HG03558 (cell line): ENCODE measurements around the gene MYO9B.

Source experiments
- ATAC-seq: cut with Tn5 transposase; IDR thresholded peaks from one replicate; pipeline ENCODE4 v1.9.1; 2021; ENCODE audit warnings: moderate number of reproducible peaks; ENCODE audit not compliant: unreplicated experiment; ENCODE audit errors: extremely low read depth

The MYO9B gene

DNA sequence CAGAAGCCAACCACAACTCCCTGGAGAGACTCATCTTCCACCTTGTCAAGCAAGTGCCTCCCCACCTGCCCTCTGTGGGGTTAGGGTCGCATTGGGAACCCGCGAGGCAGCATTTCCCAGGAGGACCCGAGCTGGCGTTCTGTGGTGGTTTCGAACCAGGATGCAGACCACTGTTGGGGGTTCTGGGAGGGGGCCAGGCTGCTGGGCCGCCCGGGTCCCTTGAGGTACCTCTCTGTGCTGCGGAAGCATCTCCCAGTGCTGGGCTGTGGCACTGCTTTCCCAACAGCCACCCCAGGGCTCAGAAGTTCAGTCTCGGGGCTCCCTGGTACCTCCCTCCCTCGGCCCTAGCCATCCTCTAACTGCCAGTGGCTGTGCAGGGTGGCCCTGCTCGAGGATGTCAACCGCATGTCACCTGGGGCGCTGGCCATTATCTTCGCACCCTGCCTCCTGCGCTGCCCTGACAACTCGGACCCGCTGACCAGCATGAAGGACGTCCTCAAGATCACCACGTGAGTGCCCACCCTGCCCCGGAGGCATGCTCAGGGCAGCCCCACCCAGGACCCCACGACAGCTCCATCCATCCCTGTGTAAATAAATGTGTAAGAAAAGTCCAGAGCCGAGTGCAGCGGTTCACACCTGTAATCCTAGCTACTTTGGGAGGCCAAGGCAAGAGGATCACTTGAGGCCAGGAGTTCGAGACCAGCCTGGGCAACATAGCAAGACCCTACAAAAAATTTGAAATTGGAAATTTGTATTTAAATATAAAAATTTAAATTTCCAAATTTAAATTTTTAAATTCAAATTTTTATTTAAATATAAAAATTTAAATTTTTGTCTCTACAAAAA, 131.4 kb downstream of the MYO9B start:
- no peak for ATAC-seq

DNA sequence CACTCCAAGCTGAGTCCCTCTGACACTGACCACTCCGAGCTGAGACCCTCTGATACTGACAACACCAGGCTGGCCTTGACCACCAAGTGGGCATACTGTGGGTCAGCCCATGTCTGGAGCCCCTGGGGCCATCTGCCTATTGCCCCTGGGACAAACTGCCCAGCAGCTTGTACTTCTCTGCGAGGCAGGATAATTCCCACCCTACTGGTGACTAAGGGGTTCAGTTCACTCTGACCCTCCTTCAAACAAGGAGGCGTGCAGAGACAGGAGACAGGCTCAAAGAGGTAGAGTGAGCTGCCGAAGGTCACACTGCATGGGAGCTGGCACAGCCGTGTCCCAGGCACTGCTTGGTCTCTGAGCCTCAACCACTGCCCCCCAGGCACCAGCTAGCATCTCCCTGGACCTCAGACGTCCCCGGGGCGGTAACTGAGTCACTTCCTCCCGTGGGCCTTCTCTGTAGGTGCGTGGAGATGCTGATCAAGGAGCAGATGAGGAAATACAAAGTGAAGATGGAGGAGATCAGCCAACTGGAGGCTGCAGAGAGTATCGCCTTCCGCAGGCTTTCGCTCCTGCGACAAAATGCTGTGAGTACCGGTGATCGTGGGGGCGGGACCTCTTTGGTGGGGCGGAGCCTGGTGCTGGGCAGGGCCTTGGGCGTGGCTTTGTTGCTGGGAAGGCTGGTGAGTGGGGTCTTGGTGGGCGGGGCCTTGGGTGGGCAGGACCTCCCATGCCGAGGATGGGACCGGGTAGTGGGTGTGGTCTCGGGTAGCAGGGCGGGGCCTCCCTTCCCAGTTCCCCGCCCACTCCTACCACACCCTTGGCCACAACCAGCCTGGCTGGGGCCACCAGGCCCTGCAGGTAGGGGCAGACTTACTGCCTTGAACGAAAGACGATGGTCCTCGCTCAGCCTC, 133.8 kb downstream of the MYO9B start:
- ATAC-seq: no peak

DNA sequence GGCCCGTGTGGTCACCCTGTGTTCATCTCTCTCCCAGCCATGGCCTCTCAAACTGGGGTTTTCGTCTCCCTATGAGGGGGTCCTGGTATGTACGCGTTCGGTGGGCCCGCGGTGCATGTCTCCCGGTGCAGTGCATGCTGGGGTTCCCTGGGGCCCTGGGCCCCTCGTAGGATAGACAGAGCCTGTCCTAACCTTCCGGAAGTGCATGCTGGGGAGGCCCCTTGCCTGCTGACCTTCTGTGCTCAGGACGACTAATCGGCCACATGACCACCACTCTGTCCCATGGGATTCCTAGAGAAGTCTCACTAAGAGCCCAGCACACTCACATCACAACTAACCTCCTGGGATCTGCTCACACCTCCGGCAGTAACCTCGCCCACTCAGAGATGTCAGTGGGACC, 134.7 kb downstream of the MYO9B start:
- ATAC-seq: no peak

DNA sequence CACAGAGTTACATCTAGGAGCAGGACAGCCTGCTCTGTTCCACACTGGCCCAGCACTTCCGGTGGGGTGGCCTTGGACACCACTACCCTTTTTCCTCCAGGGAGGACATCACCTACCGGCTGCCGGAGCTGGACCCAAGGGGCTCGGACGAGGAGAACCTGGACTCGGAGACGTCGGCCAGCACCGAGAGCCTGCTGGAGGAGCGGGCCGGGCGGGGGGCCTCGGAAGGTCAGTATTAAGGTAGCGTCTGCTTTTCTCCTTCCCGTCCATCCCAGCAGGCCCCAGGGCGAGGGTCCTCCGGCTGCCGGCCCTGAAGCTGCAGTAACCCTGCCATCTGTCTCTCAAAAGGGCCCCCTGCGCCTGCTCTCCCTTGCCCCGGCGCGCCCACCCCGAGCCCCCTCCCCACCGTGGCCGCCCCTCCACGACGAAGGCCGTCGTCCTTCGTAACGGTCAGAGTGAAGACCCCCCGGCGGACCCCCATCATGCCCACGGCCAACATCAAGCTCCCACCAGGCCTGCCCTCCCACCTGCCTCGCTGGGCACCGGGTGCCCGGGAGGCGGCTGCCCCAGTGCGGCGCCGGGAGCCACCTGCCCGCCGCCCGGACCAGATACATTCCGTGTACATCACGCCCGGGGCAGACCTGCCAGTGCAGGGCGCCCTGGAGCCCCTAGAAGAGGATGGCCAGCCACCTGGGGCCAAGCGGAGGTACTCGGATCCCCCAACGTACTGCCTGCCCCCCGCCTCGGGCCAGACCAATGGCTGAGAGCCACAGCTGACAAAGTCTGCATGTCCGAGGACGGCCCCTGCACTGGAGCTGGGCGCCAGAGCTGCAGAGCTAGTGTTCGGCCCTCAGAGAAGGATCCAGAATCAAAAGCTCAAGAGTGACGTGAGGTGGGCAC, 136.2 kb downstream of the MYO9B start:
- no peak for ATAC-seq

DNA sequence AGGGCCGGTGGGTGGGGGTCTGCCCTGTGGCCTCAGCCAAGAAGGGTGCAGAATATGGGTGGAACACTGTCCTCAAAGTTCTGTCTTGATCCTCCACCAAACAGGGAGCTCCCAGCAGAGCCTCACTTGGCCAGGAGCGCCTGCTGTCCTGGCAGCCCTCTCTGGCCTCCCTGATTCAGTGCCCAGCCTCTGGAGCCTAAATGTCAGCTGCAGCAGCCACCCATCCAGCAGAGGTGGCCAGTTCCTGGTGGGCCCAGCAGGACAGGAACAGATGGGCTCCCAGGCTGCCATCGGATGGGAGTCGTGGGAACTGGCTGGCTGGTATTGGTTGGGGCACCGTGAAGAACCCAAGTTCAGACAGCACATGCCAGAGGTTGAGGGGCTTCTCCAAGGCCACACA, 137.8 kb downstream of the MYO9B start:
- ATAC-seq: no peak

DNA sequence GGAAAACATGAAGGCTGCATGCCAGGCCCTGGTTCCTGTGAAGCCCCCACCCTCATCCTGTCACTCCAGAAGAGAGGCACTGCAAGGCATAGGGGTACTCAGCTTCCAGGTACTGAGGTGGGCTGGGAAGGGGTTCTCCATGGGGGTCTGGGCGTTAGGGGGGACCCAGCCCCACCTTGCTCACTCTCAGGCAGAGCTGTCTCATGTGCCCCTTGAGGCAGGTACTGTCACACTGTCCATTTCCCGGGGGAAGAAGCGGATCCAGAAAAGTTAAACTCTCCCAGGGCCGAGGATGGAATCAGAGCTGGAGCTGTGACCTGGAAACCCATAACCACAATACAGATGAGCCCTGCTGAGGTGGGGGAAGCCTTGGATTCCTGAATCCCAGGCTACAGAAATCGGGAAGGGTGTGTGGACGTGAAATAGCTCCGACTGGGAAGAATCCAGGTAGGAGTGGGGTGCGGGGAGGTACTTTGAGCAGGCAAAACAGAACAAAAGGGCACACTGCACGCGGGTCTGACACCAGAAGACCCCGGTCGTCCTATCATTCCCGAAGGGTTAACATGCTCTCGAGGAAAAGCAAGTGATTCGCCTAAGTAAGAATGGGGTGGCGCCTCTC, 139.0 kb downstream of the MYO9B start:
- ATAC-seq: no peak

DNA sequence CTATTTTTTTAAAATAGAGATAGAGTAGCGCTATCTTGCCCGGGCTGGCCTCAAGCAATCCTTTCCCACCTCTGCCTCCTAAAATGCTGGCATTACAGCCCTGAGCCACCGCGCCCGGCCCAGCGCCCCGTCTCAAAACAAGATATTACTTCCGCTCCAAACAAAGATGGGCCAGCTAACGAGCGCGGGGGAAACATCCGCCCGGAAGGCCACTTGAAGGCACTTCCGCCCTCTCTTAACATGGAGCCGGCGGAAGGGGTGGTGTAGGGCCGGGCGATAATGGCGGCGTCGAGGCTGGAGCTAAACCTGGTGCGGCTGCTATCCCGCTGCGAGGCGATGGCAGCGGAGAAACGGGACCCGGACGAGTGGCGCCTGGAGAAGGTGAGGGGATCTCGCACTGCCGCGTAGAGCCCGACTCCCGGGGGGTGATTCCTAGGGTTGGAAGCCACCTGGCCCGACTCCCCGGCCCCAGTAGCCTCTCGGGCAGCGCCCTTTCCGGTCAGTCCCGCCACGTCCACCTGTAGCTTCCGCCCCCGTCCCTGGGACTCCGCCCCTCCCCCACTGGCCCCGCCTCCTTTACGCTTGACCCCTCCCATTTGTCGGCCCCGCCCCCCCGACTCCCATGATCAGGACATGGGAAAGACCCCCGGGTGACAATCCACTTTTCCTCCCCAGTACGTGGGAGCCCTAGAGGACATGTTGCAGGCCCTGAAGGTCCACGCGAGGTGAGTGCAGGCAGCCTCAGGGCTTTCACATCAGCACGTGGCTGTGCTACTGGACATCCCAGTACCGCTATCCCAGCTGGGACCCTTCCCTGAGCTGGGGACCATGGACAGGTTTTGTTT, 139.8 kb downstream of the MYO9B start, which contains the start of gene USE1:
USE1 (plus strand) TSS at position 231 of the 845 bp plus-strand sequence; CDS start at position 280, 49 bp downstream.
- no peak for ATAC-seq

DNA sequence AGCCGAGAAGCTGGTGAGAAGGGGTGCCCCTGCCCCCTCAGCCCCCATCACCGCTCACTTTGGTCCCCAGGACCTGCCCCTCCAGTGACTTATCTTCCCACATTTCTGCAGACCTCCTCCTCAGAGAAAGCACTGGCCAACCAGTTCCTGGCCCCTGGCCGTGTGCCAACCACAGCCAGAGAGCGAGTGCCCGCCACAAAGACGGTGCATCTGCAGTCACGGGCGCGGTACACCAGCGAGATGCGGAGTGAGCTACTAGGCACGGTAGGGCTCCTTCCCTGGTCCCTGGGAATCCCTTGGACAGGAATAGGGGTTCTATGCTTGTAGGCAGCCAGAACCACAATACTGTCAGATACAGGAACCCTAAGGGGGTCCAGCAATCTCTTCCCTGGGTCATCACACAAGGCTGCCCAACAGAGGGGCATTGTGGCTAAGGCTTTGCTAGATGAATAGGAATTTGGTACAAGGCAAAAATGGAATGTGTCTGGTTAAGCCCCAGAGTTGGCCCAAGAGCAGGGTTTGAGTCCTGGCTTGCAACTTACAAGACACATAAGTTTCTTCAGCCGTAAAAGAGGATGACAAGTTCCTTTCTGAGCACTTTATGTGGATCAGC, 140.6 kb downstream of the MYO9B start:
- ATAC-seq: no peak

DNA sequence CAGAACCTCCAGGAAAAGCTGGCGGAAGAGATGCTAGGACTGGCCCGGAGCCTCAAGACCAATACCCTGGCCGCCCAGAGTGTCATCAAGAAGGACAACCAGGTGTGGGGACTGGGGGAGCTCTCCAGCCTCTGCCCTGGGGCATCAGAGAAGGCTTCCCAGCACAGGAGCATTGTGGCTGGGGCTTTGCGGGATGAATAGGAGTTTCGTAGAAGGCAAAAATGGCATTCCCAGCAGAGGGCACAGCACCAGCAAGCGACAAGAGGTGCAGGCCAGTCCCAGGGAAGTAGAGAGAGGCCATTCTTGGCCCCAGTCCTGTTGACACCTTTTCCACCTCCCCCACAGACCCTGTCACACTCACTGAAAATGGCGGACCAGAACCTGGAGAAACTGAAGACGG, 143.7 kb downstream of the MYO9B start:
- no peak for ATAC-seq

DNA sequence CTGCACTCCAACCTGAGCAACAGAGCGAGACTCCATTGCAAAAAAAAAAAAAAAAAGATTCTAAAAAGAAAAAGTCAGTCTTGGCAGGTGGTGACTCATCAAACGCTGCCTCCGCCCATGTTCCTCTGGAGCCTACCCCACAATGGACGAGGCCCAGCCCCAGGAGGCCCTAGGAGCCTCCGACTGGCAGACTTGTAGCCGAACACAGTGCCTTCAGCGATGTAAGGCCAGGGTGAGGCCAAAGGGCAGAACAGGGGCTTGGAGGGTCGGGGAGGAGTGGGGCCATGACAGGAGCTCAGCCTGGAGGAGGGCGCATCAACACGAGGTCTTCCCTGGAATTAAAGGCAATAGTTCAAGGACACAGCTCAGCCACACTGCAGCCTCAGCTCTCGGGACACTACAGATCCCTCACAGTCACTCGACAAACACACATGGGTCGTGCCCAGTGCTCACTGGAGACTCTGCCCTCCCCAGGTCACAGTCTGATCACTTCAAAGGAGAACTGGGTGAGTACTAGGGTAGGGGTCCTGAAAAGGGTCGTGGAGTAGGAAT, 144.7 kb downstream of the MYO9B start:
- ATAC-seq: no peak

DNA sequence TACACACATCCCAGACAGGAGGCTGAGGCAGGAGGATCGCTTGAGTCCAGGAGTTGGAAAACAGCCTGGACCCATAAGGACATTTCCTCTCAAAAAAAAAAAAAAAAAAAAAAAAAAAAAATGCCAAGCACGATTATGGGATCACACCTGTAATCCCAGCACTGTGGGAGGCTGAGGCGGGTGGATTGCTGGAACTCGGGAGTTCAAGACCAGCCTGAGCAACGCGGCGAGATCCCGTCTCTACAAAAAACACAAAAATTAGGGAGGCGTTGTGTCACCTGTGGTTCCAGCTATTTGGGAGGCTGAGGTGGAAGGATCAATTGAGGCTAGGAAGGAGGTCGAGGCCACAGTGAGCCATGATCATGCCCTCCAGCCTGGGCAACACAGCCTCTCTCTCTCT, 149.5 kb downstream of the MYO9B start:
- ATAC-seq: no peak

DNA sequence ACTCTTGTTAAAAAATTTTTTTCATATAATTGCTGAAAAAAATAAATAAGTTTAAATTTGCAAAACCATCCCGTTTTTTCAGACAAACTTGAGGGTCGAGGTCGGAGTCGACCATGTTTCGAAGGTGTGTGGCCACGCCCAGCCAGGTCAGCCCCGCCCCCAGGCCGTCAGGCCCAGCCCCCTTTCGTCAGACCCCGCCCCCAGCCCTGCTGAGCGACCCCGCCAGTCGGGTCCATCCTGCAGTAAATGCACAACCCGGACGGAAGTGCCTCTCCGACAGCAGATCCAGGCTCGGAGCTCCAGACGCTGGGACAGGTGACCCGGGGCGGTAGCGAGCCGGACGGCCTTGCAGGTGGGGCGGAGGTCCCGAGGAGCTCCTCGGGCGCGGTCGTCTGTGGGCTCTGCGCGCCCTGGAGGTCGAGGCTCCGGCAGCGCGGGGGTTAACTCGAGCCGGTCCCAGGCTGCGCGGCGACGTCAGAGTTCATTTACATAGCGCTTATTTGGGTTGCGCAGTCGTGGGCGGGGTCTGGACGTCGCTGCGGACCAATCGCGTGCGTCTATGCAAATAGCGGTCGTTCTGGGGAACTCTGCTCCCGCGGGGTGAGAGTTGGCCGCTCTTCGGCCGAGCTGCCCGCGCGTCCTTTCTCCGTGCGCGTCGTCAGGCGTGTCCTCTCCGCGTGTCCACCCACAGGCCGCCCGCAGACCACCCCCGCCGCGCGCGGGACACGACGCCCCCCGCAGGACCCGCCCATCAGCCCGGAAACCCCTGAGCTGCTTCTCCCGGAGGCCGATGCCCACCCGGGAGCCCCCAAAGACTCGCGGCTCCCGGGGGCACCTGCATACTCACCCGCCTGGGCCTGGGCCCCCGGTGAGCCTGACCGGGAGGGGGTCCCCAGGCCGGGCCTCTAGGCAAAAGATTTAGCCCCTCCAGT, 150.7 kb downstream of the MYO9B start, which contains the start of gene OCEL1:
OCEL1 (plus strand) TSS at position 225 of the 932 bp plus-strand sequence; CDS start at position 247, 22 bp downstream.
- ATAC-seq: peak; percentile 79

DNA sequence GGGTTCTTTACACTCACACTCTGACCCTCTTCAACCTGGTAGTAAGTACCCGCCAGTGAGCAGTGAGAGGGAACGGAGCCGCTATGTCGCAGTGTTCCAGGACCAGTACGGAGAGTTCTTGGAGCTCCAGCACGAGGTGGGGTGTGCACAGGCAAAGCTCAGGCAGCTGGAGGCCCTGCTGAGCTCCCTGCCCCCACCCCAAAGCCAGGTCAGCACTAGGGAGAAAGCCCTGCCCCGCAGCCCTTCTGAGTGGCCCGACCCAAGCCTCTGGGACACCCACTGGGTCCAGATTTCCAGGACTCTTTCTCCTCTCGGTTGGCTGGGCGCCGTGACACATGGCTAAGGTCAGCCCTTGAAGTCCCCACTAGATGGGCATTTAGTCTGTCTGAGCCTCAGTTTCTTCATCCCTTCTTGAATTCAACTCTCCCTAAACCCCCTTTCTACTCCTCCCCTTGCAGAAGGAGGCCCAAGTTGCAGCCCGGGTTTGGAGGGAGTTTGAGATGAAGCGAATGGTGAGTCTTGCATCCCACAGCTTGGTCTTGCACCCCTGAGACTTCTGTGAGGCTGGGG, 152.3 kb downstream of the MYO9B start:
- ATAC-seq: no peak

DNA sequence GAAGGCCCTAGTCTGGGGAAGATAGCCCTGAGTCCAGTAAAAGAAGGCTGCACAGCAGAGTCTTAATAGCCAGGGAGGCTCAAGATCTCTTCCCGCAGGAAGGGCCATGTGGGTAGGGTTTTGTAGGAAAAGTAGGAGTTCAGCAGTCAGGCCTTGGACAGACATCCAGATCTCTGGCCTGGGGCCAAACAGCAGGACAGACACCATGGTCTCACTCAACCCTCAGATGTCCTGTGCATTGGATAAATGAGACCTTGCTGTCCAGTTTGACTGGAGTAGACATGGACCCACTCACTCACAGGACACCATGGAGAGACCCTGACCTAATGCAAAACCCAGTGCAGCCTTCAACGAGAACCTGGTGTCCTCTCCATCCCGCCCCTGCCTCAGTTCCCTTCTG, 154.3 kb downstream of the MYO9B start:
- no peak for ATAC-seq

DNA sequence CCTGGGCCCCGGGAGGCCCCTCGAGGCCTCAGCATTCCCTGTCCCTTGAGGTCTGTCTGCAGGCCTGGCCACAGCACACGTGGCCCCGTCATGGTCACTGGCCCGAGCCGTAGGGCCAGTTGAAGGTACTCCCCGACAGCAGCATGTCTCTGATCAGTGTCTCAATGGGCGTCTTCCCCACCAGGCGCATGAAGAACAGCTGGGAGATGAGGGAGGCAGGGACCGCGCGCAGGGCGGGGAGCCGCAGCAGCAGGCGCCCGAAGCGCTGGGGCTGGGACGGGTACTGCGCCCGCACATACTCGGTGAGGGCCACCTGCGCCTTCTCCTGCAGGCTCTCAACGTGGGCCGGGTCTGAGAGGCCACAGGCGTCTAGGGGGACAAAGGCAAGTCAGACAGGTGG, 156.7 kb downstream of the MYO9B start:
- ATAC-seq: no peak

DNA sequence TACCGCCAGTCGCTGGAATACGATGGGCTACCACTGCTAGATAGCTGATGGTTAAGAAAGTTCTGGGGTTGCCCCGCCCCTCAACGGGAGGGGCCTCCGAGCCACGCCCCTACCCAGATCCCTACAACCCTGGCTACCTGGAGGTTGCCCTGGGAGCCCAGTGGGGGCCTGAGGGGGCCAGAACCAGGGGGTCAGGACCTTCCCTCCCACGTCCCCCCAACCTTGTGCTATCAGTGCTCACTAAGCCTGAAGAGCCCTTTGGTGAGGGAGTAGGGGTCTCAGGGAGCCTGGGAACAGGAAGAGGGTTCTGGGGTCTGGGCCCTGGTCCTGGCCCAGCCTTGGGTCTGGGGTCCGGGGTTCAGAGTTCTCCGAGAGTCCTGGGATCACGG, 159.3 kb downstream of the MYO9B start:
- no peak for ATAC-seq
